AG20443 (cell line): ENCODE data around the gene TNFSF10.
"Not testable (repeated sequence)": the region's sequence is repeated elsewhere in the genome, so short reads cannot be mapped to it uniquely, and the experiment has no call there.

ENCODE experiments used
- DNase-seq: peaks from one replicate; pipeline ENCODE4 v3.0.0; 2012; ENCODE audit warnings: low spot score, mixed read lengths

The TNFSF10 gene

DNA sequence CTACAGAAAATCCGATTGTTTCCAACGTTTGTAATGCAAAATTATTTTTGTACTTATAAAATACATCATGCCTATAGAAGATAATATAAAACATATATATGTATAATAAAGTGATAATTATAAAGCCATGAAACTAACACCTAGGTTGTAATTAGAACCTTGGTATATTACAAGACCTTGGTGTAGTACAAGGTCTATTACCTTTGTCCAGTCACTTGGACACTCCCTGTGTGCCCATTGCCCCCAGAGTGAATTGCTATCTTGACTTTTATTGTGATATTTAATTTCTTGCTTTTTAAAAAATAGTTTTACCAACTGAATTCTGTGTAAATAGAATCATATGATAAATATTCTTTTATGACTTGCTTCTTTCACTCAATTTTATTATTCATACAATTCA lies 20.7 kb upstream of the TNFSF10 start:
- no peak for DNase-seq

DNA sequence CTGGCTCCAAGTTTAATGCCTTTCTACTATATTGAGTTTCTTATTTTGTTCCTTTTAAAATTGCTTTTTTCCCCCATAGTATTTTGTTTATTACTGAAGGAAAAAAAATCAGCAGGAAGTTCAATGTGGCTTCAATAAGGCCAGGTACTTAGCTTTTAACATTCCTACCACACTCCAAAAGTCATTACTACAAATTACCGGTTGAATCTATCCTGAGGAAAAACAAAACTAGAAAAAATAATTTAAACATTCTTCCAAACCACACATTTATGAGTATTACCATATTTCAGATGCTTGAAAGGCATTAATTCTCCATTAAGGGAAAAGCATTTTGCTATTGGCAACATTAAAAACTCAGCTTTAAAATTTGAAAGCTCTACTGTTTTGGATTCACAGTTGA lies 20.2 kb upstream of the TNFSF10 start:
- DNase-seq: no peak

DNA sequence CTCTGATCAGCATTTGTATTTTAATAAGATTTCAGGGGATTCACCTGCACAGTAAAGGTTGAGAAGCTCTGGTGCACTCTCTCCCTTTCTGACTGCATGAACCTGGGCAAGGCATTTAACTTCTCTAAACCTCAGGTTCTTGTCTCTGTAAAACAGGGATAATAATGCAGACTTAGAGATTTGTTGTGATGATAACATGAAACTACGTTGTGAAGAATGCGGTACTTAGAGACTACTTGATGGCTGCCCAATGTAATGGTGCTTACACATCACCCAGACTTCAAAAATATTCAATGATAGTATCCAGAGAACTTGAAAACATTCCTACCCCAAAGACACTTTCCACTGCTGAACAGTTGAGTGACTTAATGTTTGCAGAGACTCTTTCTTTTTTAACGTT lies 19.8 kb upstream of the TNFSF10 start:
- DNase-seq: no peak

DNA sequence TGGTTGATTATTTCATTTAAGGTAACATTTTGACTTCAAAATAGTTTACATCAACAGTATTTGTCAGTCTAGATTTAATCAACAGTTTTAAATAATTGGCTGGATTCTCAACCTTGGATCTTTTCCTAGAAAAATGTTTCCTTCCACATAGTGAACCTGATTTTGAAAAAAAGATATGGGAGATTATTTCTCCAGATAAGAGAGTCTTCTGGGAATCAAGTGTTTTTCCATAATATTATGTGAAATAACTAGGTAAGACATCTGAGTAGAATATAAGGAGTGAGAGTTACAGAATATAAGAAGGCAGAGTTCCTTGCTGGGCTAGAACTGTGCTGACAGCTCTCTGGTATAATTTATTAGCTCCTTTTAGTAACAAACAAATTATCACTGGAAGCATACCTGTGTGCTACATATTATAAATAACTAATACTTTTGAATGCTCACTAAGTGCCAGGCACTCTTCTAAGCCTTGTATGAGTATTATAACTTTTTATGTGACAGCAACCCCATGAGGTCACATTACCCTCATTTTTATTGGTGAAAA lies 18.8 kb upstream of the TNFSF10 start:
- DNase-seq: no peak

DNA sequence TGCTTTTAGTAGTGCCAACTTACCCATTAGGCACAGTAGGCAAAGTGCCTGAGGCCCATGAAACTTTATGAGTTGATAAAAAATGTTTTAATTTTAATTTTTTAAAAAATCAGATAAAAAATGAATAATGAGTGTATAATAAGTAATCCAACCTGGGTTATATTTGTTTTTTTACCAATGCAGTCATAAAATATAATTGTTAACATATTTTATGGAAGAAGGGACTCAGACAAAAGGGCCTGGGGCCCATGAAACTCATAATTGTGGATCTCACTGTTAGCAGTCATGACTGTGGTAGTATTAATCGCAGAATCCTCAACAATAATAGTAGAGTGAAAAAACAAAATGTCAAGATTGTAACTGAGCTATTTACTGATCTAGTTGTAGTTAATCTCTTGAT lies 16.8 kb upstream of the TNFSF10 start:
- no peak for DNase-seq

DNA sequence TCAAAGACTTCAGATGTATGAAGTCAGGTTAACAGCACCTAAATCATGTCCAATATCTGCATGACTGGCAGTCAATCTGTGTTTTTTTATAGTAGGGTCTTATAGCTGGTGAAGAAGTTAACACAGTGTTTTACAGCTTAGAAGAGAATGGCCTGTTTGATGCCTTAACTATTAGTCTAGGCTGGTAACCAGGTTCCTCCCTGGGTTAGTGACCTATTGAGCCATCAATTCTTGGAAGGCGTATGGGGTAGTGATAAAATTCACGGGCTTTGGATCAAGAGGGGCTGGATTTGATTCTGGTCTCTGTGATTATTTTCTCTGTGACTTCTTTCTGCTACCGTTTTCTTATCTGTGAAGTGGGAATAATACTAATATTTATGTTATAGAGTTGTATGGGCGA lies 16.0 kb upstream of the TNFSF10 start:
- DNase-seq: no peak

DNA sequence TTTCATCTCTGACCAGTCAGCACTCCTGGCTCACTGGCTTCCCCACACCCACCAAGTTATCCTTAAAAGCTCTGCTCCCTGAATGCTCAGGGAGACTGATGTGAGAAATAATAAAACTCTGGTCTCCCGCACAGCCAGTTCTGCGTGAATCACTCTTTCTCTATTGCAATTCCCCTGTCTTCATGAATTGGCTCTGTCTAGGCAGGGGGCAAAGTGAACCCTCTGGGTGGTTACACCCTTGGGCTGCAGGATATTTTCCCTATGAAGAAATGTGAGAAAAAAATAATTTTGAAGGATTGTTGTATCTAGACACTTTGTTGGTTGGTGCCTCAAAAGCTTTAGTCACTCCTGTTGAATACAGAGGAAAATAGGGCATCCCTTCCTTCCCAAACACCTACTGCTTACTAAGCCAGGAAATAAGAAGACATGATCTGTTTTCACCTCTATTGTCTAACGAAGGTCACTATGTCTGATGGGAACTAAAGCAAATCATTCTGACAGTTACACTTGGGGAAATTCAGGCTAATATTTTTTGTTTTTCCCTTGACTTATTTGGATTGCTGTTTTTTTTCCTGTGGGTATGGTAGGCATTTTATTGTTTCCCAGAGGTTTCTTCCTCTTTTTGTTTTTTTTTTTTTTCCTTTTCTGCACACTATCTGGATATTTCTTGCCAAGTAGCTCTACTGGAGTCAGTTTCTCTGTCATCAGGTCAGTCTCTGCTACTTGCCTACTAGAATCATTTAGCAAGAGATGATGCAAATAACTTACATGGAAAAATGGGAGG lies 15.3 kb upstream of the TNFSF10 start:
- no peak for DNase-seq

DNA sequence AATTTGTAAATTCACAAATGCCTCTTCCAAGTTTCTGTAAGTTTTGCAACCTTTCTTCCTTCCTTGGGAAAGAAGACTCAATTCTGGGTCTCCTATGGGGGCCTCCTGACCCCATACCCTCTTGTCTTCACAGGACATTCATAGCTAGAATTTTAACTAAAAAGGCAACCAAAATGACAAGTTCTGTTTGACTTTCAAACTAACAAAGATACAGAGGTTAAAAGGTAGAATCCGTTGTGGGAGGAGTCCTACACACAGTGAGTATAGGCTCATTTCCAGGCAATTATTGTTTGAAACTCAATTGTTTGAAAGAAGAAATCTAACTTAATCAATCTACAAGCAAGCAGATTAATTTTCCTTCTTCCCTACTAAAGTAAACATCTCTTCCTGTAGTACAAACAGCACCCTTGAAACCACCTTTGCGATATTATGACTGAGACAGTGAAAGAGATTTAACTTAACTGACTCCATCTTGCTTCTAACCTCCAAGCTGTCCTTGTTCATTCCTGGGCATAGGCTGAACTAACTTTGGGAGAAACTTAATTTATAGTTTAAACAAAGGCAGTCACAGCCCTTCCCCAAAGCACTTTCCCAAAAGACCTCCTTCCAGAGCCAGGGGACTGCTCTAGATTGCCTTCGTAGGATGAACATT lies 14.4 kb upstream of the TNFSF10 start:
- DNase-seq: no peak

DNA sequence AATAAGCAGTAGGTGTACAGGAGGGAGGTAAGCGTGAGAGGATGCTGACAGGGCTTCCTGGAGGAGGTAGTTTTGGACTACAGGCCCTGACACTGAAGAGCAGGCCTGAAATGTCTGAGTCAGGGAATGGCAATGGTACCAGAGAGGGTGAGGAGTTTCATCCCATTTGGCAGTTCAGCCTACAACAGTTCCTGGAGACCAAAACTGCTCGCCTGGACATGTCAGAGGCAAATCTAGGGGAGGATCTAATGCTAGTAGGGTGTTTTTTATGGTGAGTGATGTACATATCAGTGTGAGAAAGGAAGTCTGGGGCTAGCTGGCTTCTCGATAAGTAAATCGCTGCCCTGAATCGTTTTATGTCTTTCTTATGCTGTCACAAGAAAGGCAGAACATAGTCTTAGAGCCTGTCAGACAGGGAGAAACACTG lies 13.8 kb upstream of the TNFSF10 start:
- no peak for DNase-seq

DNA sequence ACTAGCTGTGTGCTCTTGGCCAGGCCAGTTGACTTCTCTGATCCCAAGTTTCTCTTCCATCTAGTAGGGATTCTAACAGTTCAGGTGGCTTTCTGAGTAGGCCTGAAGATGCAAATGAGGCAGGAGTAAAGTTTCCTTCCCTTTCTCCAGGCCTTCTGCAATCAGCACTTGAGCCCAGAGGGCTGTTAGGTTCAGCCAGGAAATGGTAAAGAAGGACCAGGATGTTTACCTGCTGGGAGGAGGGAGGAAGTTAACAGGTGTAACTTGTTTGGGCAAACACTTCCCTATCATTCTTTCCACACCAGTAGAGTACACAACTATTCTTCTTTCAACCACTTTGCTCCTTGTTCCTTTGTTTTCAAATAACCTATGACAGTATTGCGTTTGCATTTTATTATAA lies 13.3 kb upstream of the TNFSF10 start:
- no peak for DNase-seq

DNA sequence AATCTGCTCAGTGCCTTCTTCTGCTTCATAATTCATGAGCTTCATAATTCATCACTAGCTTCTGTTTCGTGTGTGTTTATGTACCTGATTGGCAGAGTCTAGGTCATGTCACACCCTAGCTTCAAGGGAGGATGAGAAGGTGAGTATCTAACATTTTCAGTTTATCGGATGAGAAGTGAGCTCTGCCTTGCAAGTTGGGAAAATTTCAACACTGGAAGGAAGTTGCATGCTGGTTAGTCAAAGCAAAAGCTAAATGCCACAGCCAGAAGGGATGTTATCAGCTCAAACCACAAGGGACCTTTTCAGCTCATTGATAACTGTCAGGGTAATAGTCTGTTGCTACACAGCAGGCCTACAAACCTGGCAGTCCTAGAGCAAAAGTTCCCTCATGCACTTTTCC lies 7.3 kb upstream of the TNFSF10 start:
- no peak for DNase-seq

DNA sequence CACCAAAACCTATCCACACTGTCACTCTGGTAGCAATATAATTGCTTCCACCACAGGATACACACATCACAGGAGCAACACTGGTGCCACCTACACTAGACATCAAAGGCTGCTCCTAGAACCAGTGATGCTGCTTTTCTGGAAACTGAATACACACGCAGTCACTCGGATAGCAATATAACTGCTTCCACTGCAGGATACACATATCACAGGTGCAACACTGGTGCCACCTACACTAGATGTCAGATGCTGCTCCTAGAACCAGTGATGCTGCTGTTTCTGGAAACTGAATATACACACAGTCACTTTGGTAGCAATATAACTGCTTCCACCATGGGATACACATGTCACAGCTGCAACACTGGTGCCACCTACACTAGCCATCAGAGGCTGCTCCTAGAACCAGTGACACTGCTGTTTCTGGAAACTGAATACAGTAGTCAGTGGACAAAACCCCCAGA lies 6.9 kb upstream of the TNFSF10 start:
- DNase-seq: no peak

DNA sequence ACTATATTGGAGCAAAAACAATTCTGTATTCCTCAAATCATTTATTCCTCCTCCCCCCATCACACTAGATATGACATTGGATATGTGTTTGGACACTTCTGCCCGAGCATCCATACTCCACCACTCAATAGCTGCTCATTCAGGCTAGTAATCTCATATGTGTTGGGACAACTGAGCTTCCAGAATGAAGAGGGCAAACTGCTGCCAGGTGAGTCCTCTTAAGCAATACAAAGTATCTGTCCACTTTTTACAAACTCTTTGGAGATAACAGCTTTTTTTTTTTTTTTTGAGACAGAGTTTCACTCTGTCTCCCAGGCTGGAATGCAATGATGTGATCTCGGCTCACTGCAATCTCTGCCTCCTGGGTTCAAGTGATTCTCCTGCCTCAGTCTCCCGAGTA lies 5.4 kb upstream of the TNFSF10 start:
- DNase-seq: no peak

DNA sequence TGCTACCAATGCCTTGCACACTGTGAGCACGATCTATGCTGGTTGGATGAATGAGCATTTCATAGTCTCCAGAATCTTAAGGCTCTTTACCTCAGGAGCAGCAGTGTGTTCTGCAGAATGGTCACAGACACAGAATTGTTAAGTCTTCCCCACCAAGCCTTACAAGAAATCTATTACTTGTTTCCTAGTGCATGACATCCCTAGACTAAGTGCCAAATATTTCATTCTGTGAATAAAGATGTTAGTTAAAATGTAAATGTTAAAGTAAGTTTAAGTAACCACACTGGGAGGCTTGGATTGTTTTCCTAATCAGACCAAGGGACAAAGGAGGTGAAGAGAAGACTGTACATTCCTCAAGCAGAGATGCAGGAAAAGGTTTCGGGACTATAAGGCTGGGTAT lies 4.1 kb upstream of the TNFSF10 start:
- no peak for DNase-seq

DNA sequence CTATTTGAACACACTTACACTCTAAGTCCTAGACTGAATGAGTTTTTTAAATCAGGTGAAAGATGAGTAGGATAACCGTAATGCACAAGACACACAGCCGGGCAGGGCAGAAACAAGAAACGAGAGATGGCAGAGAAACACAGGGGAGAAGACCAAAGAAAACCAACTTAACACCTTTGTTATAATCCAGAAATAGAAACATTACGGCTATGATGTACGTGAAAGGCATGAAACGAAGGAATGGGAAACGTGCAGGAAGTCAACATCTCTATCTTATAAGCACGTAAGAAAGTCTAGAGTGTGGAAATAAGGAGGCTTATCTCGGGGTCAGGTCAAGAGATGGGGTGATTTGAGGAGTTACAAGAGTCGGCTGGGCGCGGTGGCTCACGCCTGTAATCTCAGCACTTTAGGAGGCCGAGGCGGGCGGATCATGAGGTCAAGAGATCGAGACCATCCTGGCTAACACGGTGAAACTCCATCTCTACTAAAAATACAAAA lies 1.9 kb upstream of the TNFSF10 start:
- no peak for DNase-seq

DNA sequence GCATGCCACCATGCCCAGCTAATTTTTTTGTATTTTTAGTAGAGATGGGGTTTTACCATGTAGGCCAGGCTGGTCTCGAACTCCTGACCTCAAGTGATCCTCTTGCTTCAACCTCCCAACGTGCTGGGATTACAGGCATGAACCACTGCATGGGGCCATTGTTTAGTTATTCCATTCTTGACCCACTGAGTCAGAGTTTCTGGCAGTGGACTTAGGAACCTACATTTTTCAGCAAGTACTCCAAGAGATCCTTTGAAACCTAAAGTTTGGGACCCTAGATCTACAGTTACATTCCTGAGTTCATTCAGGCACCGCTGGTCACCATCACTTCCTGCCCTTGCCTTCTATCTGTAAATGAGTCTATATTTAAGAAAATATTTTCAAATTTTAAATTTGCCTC lies 1.4 kb upstream of the TNFSF10 start:
- DNase-seq: no peak

DNA sequence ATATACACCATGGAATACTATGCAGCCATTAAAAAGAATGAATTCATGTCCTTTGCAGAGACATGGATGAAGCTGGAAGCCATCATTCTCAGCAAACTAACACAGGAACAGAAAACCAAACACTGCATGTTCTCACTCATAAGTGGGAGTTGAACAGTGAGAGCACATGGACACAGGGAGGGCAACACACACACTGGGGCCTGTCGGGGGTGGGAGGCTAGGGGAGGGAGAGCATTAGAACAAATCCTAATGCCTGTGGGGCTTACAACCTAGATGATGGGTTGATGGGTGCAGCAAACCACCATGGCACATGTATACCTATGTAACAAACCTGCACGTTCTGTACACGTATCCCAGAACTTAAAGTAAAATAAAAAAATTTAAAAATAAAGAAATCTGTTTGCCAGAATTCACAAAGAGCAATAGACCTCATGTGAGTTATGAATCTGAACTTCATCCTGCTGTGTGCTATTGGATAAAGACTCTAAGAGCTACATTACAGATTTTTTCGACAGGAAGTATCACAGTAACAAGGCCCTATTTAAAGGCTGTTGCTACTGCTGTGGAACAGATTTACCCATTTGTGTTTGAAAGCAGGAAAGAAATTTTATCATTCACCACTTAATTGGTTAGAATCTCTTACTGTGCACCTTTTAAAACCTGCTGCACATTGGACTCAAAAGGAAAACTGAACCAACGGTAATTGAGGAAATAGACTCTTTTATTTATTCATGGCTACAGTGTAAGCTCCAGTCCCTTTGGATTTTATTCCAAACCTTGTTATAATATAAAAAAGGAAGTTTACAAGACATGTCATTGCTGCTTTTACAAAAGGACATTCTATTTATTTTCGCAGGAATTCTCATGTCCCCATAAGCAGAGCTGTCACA lies 1.1 kb downstream of the TNFSF10 start:
- not testable (repeated sequence) for DNase-seq

DNA sequence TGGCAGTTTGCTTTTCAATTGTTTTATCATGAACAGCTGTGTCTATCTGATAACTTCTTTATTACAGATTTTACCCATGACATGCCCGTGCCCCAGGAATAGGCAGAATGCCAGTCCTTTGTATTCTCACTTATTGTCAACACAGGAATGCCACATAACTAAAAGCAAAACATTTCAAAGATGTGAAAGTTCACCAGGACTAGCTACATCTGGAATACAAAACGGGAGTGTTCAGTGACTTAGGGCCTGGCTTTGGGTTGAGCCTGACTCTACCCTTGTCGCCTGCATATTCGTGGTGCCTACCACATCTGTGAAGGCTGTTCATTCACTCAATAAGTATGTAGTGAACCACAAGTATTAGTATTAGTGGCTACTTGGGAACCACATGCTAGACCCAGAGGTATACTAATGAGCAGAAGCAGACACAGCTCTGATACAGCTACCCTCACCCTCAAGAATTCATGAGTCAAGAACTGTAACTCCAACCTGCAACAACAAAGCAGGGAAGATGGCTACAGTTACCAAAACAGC lies 2.9 kb downstream of the TNFSF10 start:
- DNase-seq: peak; percentile 68

DNA sequence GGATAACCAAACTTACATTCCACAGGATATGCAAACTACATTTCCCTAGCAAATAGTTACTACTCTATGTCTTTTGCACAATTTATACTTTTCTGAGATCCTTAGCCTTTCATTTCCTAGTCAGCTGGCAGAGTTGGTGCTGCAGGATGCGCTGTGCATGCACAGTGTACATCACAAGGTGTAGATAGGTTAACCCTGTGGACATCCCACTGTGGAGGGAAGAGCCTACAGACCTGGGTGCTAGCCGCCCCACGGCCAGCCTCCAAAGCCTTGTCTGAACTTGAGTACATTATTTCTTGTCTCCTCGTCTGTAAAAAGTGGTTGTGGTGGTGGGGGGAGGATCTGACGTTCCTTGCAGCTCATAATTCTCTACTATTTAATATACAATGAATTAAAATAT lies 3.5 kb downstream of the TNFSF10 start:
- no peak for DNase-seq

DNA sequence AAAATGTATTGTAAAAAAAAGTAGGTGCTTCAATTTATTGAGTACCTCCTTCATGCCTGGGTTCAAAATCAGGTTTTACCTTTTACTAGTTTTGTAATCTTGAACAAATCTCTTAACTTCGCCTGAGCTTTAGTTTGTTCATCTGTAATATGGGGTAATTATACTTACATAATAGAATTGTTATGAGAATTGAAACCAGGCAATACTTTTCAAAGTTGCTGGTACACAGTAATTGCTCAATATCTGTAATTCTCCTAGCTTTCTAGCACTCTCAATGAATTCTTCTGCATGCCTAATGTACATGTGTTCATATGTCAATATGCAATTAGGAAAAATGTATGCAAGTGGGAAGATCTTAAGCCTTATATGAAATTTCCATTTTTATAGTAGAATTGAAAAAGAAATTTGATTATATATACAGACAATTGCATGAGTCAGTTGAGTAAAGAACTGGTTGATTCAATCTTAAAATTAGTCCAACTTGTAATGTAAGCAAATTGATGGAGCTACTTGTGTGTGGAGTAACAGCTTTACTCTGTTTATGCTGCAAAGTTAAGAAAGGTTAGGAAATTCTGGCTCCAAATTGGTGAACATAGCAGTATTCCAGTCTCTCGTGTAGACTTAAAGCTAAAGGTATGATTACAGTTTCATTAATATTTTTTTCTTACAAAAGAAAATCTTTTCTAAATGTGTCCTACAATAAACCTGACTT lies 4.1 kb downstream of the TNFSF10 start:
- no peak for DNase-seq

DNA sequence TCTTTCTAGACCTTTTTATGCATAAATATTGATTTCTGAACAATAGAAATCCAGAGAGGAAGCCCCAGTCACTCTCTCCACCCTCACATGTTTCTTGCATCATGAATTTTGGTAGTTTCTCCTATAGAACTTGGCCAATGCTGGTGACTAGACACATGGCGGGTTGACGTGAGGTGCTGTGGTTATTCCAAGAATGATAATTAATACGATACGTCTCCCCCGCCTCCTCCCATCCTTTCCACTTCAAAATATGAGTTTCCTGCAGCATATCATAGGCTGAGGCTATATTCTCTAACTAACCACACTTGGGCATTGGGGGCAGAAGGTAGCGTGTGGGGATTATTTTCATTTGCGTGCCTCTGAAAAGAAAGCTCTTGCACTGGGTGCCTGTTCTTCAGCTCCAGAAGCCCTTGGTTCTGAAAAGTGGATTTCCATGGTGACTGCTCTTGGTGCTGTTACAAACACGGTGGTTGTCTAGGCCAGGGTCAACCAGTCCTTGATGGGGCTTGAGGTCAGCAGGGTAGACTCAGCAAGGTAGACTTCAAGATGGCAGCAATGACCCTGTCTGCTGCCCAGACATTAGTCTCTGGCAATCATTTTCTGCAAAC lies 5.3 kb downstream of the TNFSF10 start:
- no peak for DNase-seq
